Measurements from ENCODE around the gene PLET1.

PLET1 gene

DNA sequence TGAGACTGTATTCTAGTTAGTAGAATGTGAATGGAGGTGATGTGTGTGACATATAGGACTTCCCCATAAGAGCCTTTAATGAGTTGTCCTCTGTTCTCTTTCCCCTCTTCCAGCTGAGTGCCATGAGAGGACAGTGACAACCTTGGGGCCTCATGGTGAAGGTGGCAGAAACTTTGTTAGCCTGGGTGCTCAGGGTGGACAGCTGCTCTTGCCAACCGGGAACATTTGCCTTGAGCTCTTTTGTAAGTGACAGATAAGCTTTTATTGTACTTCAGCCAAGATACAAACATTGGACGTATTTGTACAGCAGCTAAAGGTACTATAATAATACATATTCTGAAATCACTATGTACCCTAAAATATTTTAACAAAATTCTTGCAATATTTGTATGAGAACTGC, 33.0 kb upstream of the PLET1 start:
- Histone ChIP-seq H3K36me3 (ENCODE audit: insufficient read depth, low read length) (no peaks in the 10 kb centered on the region), H3K9me3 (ENCODE audit: low read length) (peaks cover 2% of the 10 kb centered on the region), H3K4me1 (ENCODE audit: insufficient read depth, low read length) (peaks cover 4% of the 10 kb centered on the region), H3K27me3 (ENCODE audit: insufficient read depth, low read length) (peaks cover 7% of the 10 kb centered on the region), H2AFZ (ENCODE audit: low read depth, low read length) (no peak overlapping the region), H3K4me3 (ENCODE audit: low read length) (no peak overlapping the region)

DNA sequence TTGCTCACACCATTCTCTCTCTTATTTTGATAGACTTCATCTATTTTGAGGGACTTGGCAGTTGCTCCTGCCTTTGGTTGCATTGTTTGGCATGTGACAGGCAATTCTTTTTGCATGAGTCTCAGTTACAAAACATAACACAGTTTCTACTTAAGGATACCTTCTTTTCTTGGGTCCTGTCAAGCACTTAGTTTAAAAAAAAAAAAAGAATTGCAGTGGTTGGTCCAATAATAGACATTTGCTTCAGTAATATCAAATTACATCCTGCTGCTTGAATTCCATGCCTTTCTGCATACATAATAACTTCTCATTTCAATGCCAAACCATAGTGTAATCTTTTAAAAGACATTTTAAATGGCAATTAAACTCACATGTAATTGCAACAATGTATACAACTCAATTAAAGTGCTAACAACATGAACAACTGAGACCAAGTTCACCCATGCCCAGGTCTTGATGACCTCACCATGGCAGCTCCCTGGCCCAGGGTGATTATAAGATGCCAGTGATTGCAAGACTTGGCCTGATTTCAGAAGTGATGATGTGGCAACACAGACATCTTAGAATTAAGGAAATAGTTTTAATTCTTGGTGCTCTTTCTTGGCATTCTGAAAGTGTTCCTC, 32.2 kb upstream of the PLET1 start:
- peaks cover 4% of the 10 kb centered on the region for H3K4me1 ChIP-seq (ENCODE audit: insufficient read depth, low read length)
- H2AFZ ChIP-seq (ENCODE audit: low read depth, low read length): no peak overlapping the region
- H3K4me3 ChIP-seq (ENCODE audit: low read length): no peak overlapping the region
- H3K9me3 ChIP-seq (ENCODE audit: low read length): peaks cover 2% of the 10 kb centered on the region
- H3K36me3 ChIP-seq (ENCODE audit: insufficient read depth, low read length): no peaks in the 10 kb centered on the region
- H3K27me3 ChIP-seq (ENCODE audit: insufficient read depth, low read length): peaks cover 7% of the 10 kb centered on the region

GRCh38 chr11:112292188-112292587, 31.5 kb upstream of the PLET1 start:
- H3K27me3 ChIP-seq (ENCODE audit: insufficient read depth, low read length): peaks cover 7% of the 10 kb centered on the region
- peaks cover 2% of the 10 kb centered on the region for H3K9me3 ChIP-seq (ENCODE audit: low read length)
- no peak overlapping the region for H2AFZ ChIP-seq (ENCODE audit: low read depth, low read length)
- no peaks in the 10 kb centered on the region for H3K36me3 ChIP-seq (ENCODE audit: insufficient read depth, low read length)
- H3K4me1 ChIP-seq (ENCODE audit: insufficient read depth, low read length): peaks cover 4% of the 10 kb centered on the region
- H3K4me3 ChIP-seq (ENCODE audit: low read length): no peak overlapping the region

- Histone ChIP-seq H3K4me1 (ENCODE audit: insufficient read depth, low read length) (peaks cover 4% of the 10 kb centered on the region), H3K27me3 (ENCODE audit: insufficient read depth, low read length) (peaks cover 7% of the 10 kb centered on the region), H3K4me3 (ENCODE audit: low read length) (no peak overlapping the region), H3K36me3 (ENCODE audit: insufficient read depth, low read length) (no peaks in the 10 kb centered on the region), H3K9me3 (ENCODE audit: low read length) (peaks cover 2% of the 10 kb centered on the region), H2AFZ (ENCODE audit: low read depth, low read length) (no peak overlapping the region)
These were observed 30.5 kb upstream of the PLET1 start for GRCh38 chr11:112291191-112291590.

DNA sequence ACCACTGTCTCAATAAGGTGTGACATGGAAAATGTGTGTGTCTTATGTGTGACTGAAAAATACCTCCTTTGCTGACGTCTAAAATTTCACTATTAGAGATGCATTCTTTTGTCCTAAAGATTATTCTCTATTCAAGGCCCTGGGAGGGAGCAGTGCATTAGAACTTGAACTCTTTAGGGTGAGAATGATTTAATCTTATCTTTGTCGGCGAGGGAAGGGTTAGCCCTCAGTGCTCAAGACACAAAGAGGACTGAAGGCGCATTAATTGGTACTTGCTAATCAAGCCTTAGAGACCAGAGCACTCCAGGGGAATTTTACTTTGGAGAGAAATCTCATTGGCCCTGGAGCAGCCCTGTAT, 29.8 kb upstream of the PLET1 start:
- peak overlapping the region; percentile 77 for H2AFZ ChIP-seq (ENCODE audit: low read depth, low read length)
- peaks cover 2% of the 10 kb centered on the region for H3K9me3 ChIP-seq (ENCODE audit: low read length)
- peak overlapping the region; percentile 38 for H3K4me3 ChIP-seq (ENCODE audit: low read length)
- H3K36me3 ChIP-seq (ENCODE audit: insufficient read depth, low read length): no peaks in the 10 kb centered on the region
- peaks cover 7% of the 10 kb centered on the region for H3K27me3 ChIP-seq (ENCODE audit: insufficient read depth, low read length)
- H3K4me1 ChIP-seq (ENCODE audit: insufficient read depth, low read length): peaks cover 4% of the 10 kb centered on the region

GRCh38 chr11:112289588-112290492, 29.2 kb upstream of the PLET1 start:
- Histone ChIP-seq H3K4me3 (ENCODE audit: low read length) (peak overlapping the region; percentile 38), H2AFZ (ENCODE audit: low read depth, low read length) (peak overlapping the region; percentile 77), H3K36me3 (ENCODE audit: insufficient read depth, low read length) (no peaks in the 10 kb centered on the region), H3K27me3 (ENCODE audit: insufficient read depth, low read length) (peaks cover 7% of the 10 kb centered on the region), H3K9me3 (ENCODE audit: low read length) (peaks cover 2% of the 10 kb centered on the region), H3K4me1 (ENCODE audit: insufficient read depth, low read length) (peaks cover 4% of the 10 kb centered on the region)

GRCh38 chr11:112288021-112288420, 27.4 kb upstream of the PLET1 start:
- Histone ChIP-seq H3K4me3 (ENCODE audit: low read length) (no peak overlapping the region), H3K4me1 (ENCODE audit: insufficient read depth, low read length) (peaks cover 4% of the 10 kb centered on the region), H2AFZ (ENCODE audit: low read depth, low read length) (no peak overlapping the region), H3K36me3 (ENCODE audit: insufficient read depth, low read length) (no peaks in the 10 kb centered on the region), H3K27me3 (ENCODE audit: insufficient read depth, low read length) (peaks cover 7% of the 10 kb centered on the region), H3K9me3 (ENCODE audit: low read length) (no peaks in the 10 kb centered on the region)

DNA sequence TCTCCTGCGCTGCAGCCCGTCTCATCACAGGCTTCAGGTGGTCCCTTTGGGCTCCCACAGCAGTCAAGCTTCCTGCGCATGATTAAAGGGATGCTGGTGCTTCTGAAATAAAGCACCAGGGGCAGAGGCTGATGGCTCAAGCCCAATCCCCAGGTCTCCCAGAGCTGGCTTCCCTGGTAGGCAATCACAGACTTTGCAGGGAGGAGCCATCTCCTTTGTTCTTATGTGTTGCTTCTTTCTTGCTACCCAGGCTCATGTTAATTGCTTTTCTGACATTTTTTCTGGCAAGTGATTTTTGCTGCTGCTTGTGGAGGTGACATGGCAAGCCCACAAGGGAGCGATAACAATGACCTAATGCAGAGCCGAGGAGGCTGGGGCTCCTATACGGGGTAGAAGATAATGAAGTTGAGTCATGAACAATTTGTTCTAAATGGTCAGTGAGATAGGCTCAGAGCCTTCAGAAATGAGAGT, 25.2 kb upstream of the PLET1 start:
- no peaks in the 10 kb centered on the region for H3K36me3 ChIP-seq (ENCODE audit: insufficient read depth, low read length)
- no peaks in the 10 kb centered on the region for H3K9me3 ChIP-seq (ENCODE audit: low read length)
- no peak overlapping the region for H2AFZ ChIP-seq (ENCODE audit: low read depth, low read length)
- peaks cover 4% of the 10 kb centered on the region for H3K4me1 ChIP-seq (ENCODE audit: insufficient read depth, low read length)
- peaks cover 3% of the 10 kb centered on the region for H3K27me3 ChIP-seq (ENCODE audit: insufficient read depth, low read length)
- H3K4me3 ChIP-seq (ENCODE audit: low read length): no peak overlapping the region

- no peak overlapping the region for H2AFZ ChIP-seq (ENCODE audit: low read depth, low read length)
- H3K9me3 ChIP-seq (ENCODE audit: low read length): no peaks in the 10 kb centered on the region
- H3K36me3 ChIP-seq (ENCODE audit: insufficient read depth, low read length): no peaks in the 10 kb centered on the region
- H3K4me3 ChIP-seq (ENCODE audit: low read length): no peak overlapping the region
- H3K4me1 ChIP-seq (ENCODE audit: insufficient read depth, low read length): peaks cover 8% of the 10 kb centered on the region
- no peaks in the 10 kb centered on the region for H3K27me3 ChIP-seq (ENCODE audit: insufficient read depth, low read length)
These were observed 21.1 kb upstream of the PLET1 start for GRCh38 chr11:112281726-112282125.

- Histone ChIP-seq H2AFZ (ENCODE audit: low read depth, low read length) (peak overlapping the region; percentile 36), H3K9me3 (ENCODE audit: low read length) (no peaks in the 10 kb centered on the region), H3K4me3 (ENCODE audit: low read length) (peak overlapping the region; percentile 18), H3K27me3 (ENCODE audit: insufficient read depth, low read length) (no peaks in the 10 kb centered on the region), H3K36me3 (ENCODE audit: insufficient read depth, low read length) (no peaks in the 10 kb centered on the region), H3K4me1 (ENCODE audit: insufficient read depth, low read length) (peaks cover 8% of the 10 kb centered on the region)
These were observed 19.8 kb upstream of the PLET1 start for GRCh38 chr11:112280268-112281126.

GRCh38 chr11:112279901-112280267, 19.2 kb upstream of the PLET1 start:
- no peak overlapping the region for H2AFZ ChIP-seq (ENCODE audit: low read depth, low read length)
- H3K4me3 ChIP-seq (ENCODE audit: low read length): peak overlapping the region; percentile 18
- H3K4me1 ChIP-seq (ENCODE audit: insufficient read depth, low read length): peaks cover 8% of the 10 kb centered on the region

DNA sequence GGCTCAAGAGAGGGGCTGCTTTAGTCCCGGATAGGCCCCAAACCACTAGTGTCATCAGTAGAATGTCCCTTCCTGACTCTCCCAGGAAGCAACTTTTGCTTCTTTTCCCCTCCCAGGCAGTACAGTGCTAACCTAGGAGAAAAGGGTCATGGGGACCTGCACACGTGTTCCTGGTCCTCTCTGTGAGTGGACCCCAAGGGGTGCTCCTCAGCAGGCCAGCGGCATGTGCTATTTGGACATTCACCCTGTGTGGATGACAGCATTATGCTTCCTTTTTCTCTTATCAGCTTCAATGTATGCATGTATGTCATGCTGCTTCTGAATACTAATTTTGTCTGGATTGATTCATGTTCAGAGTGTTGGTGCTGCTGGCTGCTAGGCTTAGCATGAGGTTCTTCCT, 18.1 kb upstream of the PLET1 start:
- H3K4me1 ChIP-seq (ENCODE audit: insufficient read depth, low read length): peaks cover 8% of the 10 kb centered on the region
- H3K27me3 ChIP-seq (ENCODE audit: insufficient read depth, low read length): no peaks in the 10 kb centered on the region
- no peaks in the 10 kb centered on the region for H3K36me3 ChIP-seq (ENCODE audit: insufficient read depth, low read length)
- no peak overlapping the region for H2AFZ ChIP-seq (ENCODE audit: low read depth, low read length)
- no peak overlapping the region for H3K4me3 ChIP-seq (ENCODE audit: low read length)
- H3K9me3 ChIP-seq (ENCODE audit: low read length): no peaks in the 10 kb centered on the region

More at GRCh38 chr11:112279901-112280267, 19.2 kb upstream of the PLET1 start:
- H3K9me3 ChIP-seq (ENCODE audit: low read length): no peaks in the 10 kb centered on the region
- H3K27me3 ChIP-seq (ENCODE audit: insufficient read depth, low read length): no peaks in the 10 kb centered on the region
- no peaks in the 10 kb centered on the region for H3K36me3 ChIP-seq (ENCODE audit: insufficient read depth, low read length)

DNA sequence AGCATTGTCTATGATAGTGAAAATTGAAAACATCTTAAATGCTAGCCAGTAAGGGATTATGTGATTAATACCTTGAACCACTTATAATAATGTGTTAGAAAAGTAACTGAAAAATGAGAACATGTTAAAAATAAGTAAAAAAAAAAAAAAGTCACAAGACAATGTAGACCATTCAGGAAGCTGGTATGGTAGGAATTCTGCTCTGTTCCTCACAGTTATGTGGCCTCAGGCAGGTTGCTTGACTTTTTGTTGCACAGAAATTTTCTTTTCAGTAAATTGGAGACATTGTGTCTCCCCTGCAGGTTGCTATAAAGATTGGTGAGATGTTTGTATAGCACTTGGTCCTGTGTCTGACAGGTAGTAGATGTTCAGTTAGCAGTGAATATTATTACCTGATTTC, 17.3 kb upstream of the PLET1 start:
- Histone ChIP-seq H3K4me1 (ENCODE audit: insufficient read depth, low read length) (peaks cover 8% of the 10 kb centered on the region), H3K27me3 (ENCODE audit: insufficient read depth, low read length) (no peaks in the 10 kb centered on the region), H3K36me3 (ENCODE audit: insufficient read depth, low read length) (no peaks in the 10 kb centered on the region), H2AFZ (ENCODE audit: low read depth, low read length) (no peak overlapping the region), H3K9me3 (ENCODE audit: low read length) (no peaks in the 10 kb centered on the region), H3K4me3 (ENCODE audit: low read length) (no peak overlapping the region)
